Left ventricle myocardium superior (tissue), 1 donor: ENCODE measurements around the gene EOMES. TPM values are rescaled to one million over a fixed set of nuclear protein-coding genes. Genes with fewer than 3 reads are reported as not detected.

ENCODE experiments used
- total RNA-seq: library from RNA; stranded (reverse); fragmentation: NEBNext Ultra II Directional; extraction: Animal tissue kit (Norgen Biotek cat#: 25700); gene quantifications from one replicate; pipeline ENCODE4 v1.2.1, GENCODE V29; 2021
- donor health status: DM: no; HTN: yes; CAD: no; lungs with severe emphysema.

The EOMES gene
- total RNA-seq, 1 donor from 2014 or later, result 0.17 TPM

Other genes starting within 250 kb of the EOMES start
- 19.2 TPM for gene SLC4A7, start 237.9 kb downstream of the EOMES start, total RNA-seq